ENCODE results near the gene CACNG5.

The CACNG5 gene

GRCh38 chr17:66906321-66907278 is 71.7 kb downstream of the CACNG5 start:
- no peaks in the 10 kb centered on the region for H3K36me3 ChIP-seq (ENCODE audit: insufficient read depth, low read length)
- peaks cover 4% of the 10 kb centered on the region for H3K27me3 ChIP-seq (ENCODE audit: insufficient read depth, low read length)
- H3K9me3 ChIP-seq (ENCODE audit: low read length): no peaks in the 10 kb centered on the region
- H3K4me1 ChIP-seq (ENCODE audit: insufficient read depth, low read length): peaks cover 4% of the 10 kb centered on the region
- H2AFZ ChIP-seq (ENCODE audit: low read depth, low read length): peak overlapping the region; percentile 2
- no peak overlapping the region for H3K4me3 ChIP-seq (ENCODE audit: low read length)

GRCh38 chr17:66909804-66910373 is 75.0 kb downstream of the CACNG5 start:
- Histone ChIP-seq H3K27me3 (ENCODE audit: insufficient read depth, low read length) (peaks cover 4% of the 10 kb centered on the region), H3K9me3 (ENCODE audit: low read length) (no peaks in the 10 kb centered on the region), H3K4me1 (ENCODE audit: insufficient read depth, low read length) (peaks cover 2% of the 10 kb centered on the region)

DNA sequence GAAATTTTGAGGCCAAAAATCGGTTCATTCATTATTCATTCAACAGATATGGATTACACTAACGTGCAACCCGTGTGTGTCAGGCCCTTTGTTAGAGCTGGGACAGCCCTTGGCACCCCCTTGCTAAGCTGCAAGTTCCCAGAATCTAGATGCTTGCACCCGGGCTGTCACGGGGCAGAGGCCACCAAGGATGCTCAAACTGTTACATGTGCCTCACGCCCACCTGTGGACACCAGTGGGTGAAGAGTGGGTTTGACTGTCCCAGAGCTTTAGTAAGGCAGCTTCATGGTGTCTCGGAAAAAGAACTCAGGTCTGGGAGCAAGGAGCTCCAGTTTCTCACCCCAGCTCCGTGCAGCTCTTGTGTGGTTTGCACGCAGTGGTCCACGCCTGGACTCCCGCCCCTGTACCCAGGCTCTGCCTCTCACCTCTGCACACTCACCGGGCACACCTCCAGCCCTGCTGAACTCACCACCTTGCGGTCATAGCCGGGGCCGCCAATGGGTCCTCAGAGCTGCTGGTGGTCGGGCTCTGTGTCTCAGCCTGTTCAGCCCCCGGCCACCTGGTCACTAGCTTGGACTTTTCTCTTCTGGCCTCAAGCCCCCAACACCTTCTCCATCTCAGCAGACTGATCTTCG is 75.9 kb downstream of the CACNG5 start:
- Histone ChIP-seq H3K9me3 (ENCODE audit: low read length) (no peaks in the 10 kb centered on the region), H3K4me3 (ENCODE audit: low read length) (no peak overlapping the region), H3K27me3 (ENCODE audit: insufficient read depth, low read length) (peaks cover 4% of the 10 kb centered on the region), H3K36me3 (ENCODE audit: insufficient read depth, low read length) (no peaks in the 10 kb centered on the region), H2AFZ (ENCODE audit: low read depth, low read length) (no peak overlapping the region), H3K4me1 (ENCODE audit: insufficient read depth, low read length) (peaks cover 2% of the 10 kb centered on the region)

More at GRCh38 chr17:66909804-66910373, 75.0 kb downstream of the CACNG5 start:
- no peak overlapping the region for H3K4me3 ChIP-seq (ENCODE audit: low read length)
- no peaks in the 10 kb centered on the region for H3K36me3 ChIP-seq (ENCODE audit: insufficient read depth, low read length)
- H2AFZ ChIP-seq (ENCODE audit: low read depth, low read length): no peak overlapping the region

GRCh38 chr17:66915204-66915611 is 80.3 kb downstream of the CACNG5 start:
- Histone ChIP-seq H3K27me3 (ENCODE audit: insufficient read depth, low read length) (no peaks in the 10 kb centered on the region), H2AFZ (ENCODE audit: low read depth, low read length) (no peak overlapping the region), H3K36me3 (ENCODE audit: insufficient read depth, low read length) (no peaks in the 10 kb centered on the region), H3K9me3 (ENCODE audit: low read length) (no peaks in the 10 kb centered on the region), H3K4me3 (ENCODE audit: low read length) (no peak overlapping the region), H3K4me1 (ENCODE audit: insufficient read depth, low read length) (peaks cover under 1% of the 10 kb centered on the region)

DNA sequence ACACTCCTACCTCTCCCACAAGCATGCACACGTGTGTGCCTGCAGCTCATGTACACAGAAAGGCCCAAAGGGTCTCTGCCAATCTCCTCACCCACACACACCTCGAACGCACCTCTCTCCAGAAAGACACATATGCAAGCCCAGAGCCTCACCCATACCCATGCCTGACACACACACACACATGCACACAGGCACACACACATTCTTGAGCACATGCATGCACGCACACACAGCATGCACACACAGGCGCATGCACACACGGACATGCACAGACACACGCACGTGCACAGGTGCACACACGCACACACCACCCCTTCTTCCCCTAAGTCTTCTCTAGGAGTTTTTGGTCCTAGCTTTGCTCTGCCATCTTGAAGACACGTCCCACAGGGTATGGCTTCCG is 80.9 kb downstream of the CACNG5 start:
- H3K4me1 ChIP-seq (ENCODE audit: insufficient read depth, low read length): peaks cover 6% of the 10 kb centered on the region
- H3K27me3 ChIP-seq (ENCODE audit: insufficient read depth, low read length): no peaks in the 10 kb centered on the region
- H3K4me3 ChIP-seq (ENCODE audit: low read length): no peak overlapping the region
- H2AFZ ChIP-seq (ENCODE audit: low read depth, low read length): no peak overlapping the region
- H3K9me3 ChIP-seq (ENCODE audit: low read length): no peaks in the 10 kb centered on the region
- H3K36me3 ChIP-seq (ENCODE audit: insufficient read depth, low read length): no peaks in the 10 kb centered on the region

DNA sequence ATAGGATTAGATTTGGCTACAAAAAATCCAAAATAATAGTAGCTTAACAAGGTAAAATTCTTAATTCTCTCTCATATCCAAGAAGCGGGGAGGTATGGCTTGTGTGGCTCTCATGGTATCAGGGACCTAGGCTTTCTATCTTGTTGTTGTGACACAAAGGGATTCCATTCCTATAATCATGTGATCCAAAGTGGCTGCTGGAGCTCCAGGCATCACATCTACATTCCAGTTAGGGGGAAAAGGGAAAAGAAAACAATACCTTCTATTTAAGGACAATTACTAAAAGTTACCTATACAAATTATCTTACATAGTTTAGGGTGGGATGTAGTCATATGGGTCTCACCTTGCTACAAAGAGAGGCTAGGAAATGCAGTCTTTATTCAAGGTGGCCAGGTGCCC is 82.0 kb downstream of the CACNG5 start:
- no peaks in the 10 kb centered on the region for H3K9me3 ChIP-seq (ENCODE audit: low read length)
- H3K36me3 ChIP-seq (ENCODE audit: insufficient read depth, low read length): no peaks in the 10 kb centered on the region
- H3K4me1 ChIP-seq (ENCODE audit: insufficient read depth, low read length): peaks cover 6% of the 10 kb centered on the region
- no peaks in the 10 kb centered on the region for H3K27me3 ChIP-seq (ENCODE audit: insufficient read depth, low read length)
- H2AFZ ChIP-seq (ENCODE audit: low read depth, low read length): no peak overlapping the region
- no peak overlapping the region for H3K4me3 ChIP-seq (ENCODE audit: low read length)

GRCh38 chr17:66918896-66919295 is 84.0 kb downstream of the CACNG5 start:
- Histone ChIP-seq H3K4me3 (ENCODE audit: low read length) (no peak overlapping the region), H2AFZ (ENCODE audit: low read depth, low read length) (no peak overlapping the region), H3K27me3 (ENCODE audit: insufficient read depth, low read length) (no peaks in the 10 kb centered on the region), H3K9me3 (ENCODE audit: low read length) (no peaks in the 10 kb centered on the region), H3K36me3 (ENCODE audit: insufficient read depth, low read length) (no peaks in the 10 kb centered on the region), H3K4me1 (ENCODE audit: insufficient read depth, low read length) (peaks cover 6% of the 10 kb centered on the region)

GRCh38 chr17:66920435-66920834 is 85.5 kb downstream of the CACNG5 start:
- Histone ChIP-seq H3K4me1 (ENCODE audit: insufficient read depth, low read length) (peaks cover 6% of the 10 kb centered on the region), H3K9me3 (ENCODE audit: low read length) (no peaks in the 10 kb centered on the region), H2AFZ (ENCODE audit: low read depth, low read length) (no peak overlapping the region), H3K27me3 (ENCODE audit: insufficient read depth, low read length) (no peaks in the 10 kb centered on the region), H3K36me3 (ENCODE audit: insufficient read depth, low read length) (no peaks in the 10 kb centered on the region), H3K4me3 (ENCODE audit: low read length) (no peak overlapping the region)

DNA sequence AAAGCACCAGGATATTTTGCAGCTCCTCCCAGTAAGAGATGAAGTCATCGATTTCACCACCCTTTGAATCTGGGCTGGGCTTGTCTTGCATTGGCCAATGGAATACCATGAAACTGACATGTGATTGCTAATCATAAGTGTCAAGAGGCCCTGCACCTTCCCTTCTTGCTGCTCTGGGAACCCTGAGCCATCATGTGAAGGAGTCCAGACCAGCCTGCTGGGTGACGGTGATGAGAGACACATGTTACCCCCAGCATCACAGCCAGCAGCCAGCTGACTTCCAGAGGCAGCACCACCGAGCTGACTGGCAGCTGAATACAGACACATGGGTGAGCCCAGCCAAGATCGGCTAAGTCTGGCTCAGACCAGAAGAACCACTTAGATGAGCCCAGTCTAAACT is 86.0 kb downstream of the CACNG5 start:
- Histone ChIP-seq H3K4me3 (ENCODE audit: low read length) (no peak overlapping the region), H3K9me3 (ENCODE audit: low read length) (no peaks in the 10 kb centered on the region)

DNA sequence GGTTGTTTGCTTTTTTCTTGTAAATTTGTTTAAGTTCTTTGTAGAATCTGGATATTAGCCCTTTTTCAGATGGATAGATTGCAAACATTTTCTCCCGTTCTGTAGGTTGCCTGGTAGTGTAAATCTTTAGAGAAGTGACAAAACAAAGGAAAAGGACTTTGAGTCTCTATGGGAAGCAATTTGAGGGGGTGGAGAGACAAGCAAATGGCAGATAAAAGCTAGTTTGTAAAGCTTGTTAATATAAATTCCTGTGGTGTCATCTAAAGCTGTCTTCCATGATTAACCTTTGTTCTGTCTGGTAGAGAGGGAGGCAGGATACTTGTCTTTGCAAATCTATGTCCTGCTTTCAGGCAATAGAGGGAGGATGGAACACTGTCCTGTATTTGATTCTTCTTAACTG is 89.0 kb downstream of the CACNG5 start:
- Histone ChIP-seq H3K9me3 (ENCODE audit: low read length) (no peaks in the 10 kb centered on the region), H3K36me3 (ENCODE audit: insufficient read depth, low read length) (no peaks in the 10 kb centered on the region), H3K4me1 (ENCODE audit: insufficient read depth, low read length) (peaks cover 6% of the 10 kb centered on the region), H2AFZ (ENCODE audit: low read depth, low read length) (no peak overlapping the region), H3K27me3 (ENCODE audit: insufficient read depth, low read length) (no peaks in the 10 kb centered on the region), H3K4me3 (ENCODE audit: low read length) (no peak overlapping the region)

More for the DNA sequence above, 86.0 kb downstream of the CACNG5 start:
- Histone ChIP-seq H3K36me3 (ENCODE audit: insufficient read depth, low read length) (no peaks in the 10 kb centered on the region), H2AFZ (ENCODE audit: low read depth, low read length) (no peak overlapping the region), H3K4me1 (ENCODE audit: insufficient read depth, low read length) (peaks cover 6% of the 10 kb centered on the region), H3K27me3 (ENCODE audit: insufficient read depth, low read length) (no peaks in the 10 kb centered on the region)

GRCh38 chr17:66925811-66926500 is 91.0 kb downstream of the CACNG5 start:
- no peak overlapping the region for H3K4me3 ChIP-seq (ENCODE audit: low read length)
- H3K9me3 ChIP-seq (ENCODE audit: low read length): no peaks in the 10 kb centered on the region
- no peaks in the 10 kb centered on the region for H3K4me1 ChIP-seq (ENCODE audit: insufficient read depth, low read length)
- no peaks in the 10 kb centered on the region for H3K36me3 ChIP-seq (ENCODE audit: insufficient read depth, low read length)
- H3K27me3 ChIP-seq (ENCODE audit: insufficient read depth, low read length): no peaks in the 10 kb centered on the region
- H2AFZ ChIP-seq (ENCODE audit: low read depth, low read length): no peak overlapping the region

- Histone ChIP-seq H2AFZ (ENCODE audit: low read depth, low read length) (no peak overlapping the region), H3K27me3 (ENCODE audit: insufficient read depth, low read length) (no peaks in the 10 kb centered on the region), H3K4me3 (ENCODE audit: low read length) (no peak overlapping the region), H3K36me3 (ENCODE audit: insufficient read depth, low read length) (no peaks in the 10 kb centered on the region), H3K9me3 (ENCODE audit: low read length) (no peaks in the 10 kb centered on the region), H3K4me1 (ENCODE audit: insufficient read depth, low read length) (no peaks in the 10 kb centered on the region)
Measured at GRCh38 chr17:66928949-66929348, 94.0 kb downstream of the CACNG5 start.

DNA sequence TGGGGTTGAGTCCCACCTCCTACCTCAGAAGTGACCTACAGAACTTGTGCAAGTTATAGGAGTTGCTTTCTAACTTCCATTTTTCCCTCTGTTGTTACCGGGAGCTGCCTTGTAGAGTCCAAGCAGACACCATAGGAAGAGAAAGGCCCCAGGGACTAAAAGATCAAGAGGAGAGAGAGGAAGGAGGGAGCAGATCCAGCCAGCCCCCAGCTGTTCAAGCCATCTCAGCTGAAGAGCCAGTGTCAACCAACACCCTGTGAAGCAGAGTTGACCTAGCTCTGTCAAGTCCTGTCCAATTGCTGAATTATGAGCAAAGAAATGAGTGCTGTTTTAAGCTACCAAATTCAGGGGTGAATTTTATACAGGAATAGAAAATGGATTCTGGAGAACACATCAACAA is 94.7 kb downstream of the CACNG5 start:
- Histone ChIP-seq H2AFZ (ENCODE audit: low read depth, low read length) (no peak overlapping the region), H3K36me3 (ENCODE audit: insufficient read depth, low read length) (no peaks in the 10 kb centered on the region), H3K4me3 (ENCODE audit: low read length) (no peak overlapping the region), H3K4me1 (ENCODE audit: insufficient read depth, low read length) (no peaks in the 10 kb centered on the region), H3K9me3 (ENCODE audit: low read length) (no peaks in the 10 kb centered on the region), H3K27me3 (ENCODE audit: insufficient read depth, low read length) (no peaks in the 10 kb centered on the region)
